GM18511 (cell line): ENCODE measurements around the gene VPS37D.
"Not testable (repeated sequence)": the region's sequence is repeated elsewhere in the genome, so short reads cannot be mapped to it uniquely, and the experiment has no call there.

Source experiments
- ATAC-seq: cut with Tn5 transposase; IDR thresholded peaks from one replicate; pipeline ENCODE4 v1.9.1; 2021; ENCODE audit warnings: mild to moderate bottlenecking, moderate library complexity; ENCODE audit not compliant: unreplicated experiment

VPS37D gene

GRCh38 chr7:73646785-73647724 is 20.6 kb upstream of the VPS37D start:
- ATAC-seq, result no peak

DNA sequence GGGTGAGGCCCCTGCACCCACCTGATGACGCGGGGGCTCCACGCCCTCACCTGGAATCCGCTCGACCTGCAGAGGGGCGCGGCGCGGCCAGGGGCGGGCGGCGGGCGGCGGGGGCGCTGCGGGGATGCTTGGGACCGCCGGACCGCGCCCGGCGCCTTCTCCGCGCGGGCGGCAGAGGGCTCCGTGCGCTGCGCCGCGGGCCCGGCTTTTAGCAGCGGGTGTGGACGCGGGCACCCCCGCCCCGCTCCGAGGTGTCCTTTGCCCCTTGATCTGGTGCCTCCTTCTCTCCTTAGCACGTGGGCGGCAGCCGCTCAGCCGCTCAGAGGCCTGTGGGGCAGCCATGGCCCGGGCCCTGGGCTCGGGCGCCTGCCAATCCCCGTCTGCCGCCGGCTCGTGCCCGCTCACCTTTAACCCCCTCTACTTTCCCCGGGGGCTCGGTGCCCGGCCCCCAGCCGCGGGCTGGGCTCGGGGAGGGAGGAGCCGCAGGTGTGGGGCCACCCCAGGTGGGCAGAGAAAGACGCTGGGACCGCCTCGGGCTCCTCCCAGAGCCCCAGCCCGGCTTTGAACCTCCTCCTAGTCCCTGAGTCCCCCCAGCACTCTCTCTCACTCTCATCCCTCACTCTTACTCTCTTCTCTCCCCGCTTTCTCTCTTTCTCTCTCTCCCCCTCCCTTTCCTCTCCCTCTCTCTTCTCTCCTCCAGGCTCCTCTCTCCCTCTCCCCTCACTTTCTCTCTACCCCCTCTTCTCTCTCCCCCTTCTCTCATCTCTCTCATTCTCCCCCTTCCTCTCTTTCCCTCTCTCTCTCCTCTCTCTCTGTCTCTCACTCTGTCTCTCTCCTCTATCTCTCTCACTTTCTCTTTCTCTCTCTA is 19.7 kb upstream of the VPS37D start:
- ATAC-seq, result no peak

DNA sequence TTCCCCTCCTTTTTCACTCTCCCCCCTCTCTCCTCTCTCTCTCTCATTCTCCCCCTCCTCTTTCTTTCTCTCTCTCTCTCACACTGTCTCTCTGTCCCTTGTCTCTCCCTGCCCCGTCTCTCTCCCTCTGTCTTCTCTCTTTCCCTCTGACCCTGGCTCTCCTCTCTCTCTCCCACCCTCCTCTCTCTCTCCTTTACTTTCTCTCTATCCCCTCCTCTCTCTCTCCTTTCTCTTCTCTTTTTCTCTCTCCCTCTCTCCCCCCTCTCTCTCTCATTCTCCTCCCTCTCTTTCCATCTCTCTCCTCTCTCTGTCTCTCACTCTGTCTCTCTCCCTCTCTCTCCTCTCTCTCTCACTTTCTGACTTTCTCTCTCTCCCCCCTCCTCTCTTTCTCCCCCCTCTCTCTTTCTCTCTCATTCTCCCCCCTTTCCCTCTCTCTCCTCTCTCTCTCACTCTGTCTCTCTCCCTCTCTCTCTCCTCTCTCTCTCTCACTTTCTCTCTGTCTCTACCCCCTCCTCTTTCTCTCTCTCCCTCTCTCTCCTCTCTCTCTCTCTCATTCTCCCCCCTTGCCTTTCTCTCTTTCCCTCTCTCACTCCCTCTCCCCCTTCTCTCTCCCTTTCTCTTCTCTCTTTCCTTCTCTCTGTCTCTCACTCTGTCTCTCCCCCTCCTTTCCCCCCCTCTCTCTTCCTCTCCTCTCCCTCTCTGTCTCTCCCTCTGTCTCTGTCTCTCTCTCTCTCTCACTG is 18.9 kb upstream of the VPS37D start:
- ATAC-seq, result no peak

- no peak for ATAC-seq
Observed at GRCh38 chr7:73649576-73649975, 18.1 kb upstream of the VPS37D start.

DNA sequence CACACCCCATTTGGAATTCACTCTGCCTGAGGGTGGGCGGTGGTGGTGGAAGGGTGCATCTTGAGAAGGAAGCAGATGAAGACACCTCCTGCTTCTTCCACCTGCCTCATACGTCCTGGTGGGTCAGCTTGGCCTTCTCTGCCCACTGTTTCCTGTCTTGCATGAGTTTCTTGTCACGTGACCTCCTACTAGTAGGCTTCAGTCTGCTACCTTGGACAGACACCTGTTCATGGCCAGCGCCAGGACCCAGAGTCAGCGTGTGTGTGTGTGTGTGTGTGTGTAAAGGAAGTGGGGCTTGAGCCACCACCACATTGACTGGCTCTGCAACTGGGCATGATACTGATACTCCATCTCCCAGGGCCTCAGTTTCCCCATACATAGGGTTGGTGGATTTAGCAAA is 17.1 kb upstream of the VPS37D start:
- ATAC-seq, result no peak

GRCh38 chr7:73652541-73652949 is 15.1 kb upstream of the VPS37D start:
- ATAC-seq, result no peak

DNA sequence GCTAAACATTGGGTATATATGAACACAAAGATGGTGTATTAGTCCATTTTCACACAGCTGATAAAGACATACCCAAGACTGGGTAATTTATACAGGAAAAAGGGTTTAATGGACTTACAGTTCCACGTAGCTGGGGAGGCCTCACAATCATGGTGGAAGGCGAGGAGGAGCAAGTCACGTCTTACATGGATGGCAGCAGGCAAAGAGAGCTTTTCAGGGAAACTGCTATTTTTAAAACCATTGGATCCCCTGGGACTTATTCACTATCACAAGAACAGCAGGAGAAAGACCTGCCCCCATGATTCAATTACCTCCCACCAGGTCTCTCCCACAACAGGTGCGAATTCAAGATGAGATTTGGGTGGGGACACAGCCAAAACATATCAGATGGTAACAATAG is 12.3 kb upstream of the VPS37D start:
- not testable (repeated sequence) for ATAC-seq

DNA sequence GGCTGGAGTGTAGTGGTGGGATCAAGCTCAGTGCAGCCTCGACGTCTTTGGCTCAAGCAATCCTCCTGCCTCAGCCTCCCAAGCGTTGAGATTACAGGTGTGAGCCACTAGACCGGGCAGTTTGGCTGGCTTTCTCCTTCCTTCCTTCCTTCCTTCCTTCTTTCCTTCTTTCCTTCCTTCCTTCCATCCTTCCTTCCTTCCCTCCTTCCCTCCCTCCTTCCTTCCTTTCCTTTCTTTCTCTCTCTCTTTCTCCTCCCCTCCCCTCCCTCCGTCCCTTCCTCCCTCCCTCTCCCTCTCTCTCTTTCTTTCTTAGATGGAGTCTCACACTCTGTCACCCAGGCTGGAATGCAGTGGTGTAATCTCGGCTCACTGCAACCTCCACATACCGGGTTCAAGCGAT is 7.6 kb upstream of the VPS37D start:
- no peak for ATAC-seq

- ATAC-seq, result not testable (repeated sequence)
Observed at GRCh38 chr7:73660594-73660993, 7.0 kb upstream of the VPS37D start.

GRCh38 chr7:73663033-73663432 is 4.6 kb upstream of the VPS37D start:
- no peak for ATAC-seq

GRCh38 chr7:73668103-73668885 is 663 bp downstream of the VPS37D start:
- peak; percentile 27 for ATAC-seq

- ATAC-seq, result no peak
Observed at GRCh38 chr7:73668886-73669230, 1.2 kb downstream of the VPS37D start.

GRCh38 chr7:73669288-73669701 is 1.7 kb downstream of the VPS37D start:
- ATAC-seq, result no peak

DNA sequence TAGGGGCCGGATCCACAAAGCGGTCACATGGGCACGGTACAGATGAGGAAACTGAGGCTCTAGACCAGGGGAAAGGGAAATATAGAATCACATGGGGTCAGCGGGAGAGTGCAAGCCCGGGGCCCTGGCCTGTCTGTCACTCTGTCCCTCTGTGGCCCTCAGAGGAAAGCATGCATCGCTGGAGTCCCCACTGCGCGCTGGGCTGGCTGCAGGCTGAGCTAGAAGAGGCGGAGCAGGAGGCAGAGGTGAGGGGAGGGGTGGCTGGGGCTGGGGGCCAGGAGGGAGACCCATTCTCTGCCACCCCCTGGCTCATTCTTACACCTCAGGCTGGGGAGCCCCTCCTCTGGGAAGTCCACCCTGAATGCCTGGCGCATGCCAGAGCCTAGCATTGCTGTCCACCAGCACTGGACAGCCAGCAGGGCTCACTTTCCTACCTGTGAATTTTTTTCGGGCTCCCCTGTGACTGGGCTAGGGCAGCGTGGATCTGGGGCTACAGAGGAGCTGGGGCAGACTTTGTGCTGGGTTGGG is 2.3 kb downstream of the VPS37D start:
- ATAC-seq, result no peak

GRCh38 chr7:73671322-73671661 is 3.7 kb downstream of the VPS37D start:
- no peak for ATAC-seq

GRCh38 chr7:73671857-73672445 is 4.3 kb downstream of the VPS37D start:
- no peak for ATAC-seq

- no peak for ATAC-seq
Observed at GRCh38 chr7:73674468-73675124, 7.0 kb downstream of the VPS37D start.

DNA sequence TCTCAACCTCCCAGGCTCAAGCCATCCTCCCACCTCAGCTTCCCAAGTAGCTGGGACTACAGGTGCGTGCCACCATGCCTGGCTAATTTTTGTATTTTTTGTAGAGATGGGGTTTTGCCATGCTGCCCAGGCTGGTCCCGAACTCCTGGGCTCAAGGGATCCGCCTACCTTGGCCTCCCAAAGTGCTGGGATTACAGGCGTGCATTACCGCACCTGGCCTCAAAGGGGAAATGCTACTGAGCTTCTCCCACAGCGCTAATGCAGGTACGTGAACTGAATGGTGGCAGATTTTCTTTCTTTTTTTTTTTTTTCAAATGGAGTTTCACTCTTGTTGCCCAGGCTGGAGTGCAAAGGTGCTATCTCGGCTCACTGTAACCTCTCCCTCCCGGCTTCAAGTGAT is 8.4 kb downstream of the VPS37D start:
- not testable (repeated sequence) for ATAC-seq

GRCh38 chr7:73678862-73679261 is 11.2 kb downstream of the VPS37D start:
- no peak for ATAC-seq
